Superior temporal gyrus (tissue), 1 donor: ENCODE data around the gene TNS1.
A peak's percentile ranks its signal among the peaks of the same experiment; 100 is the strongest.

Experiments used
- DNase-seq: peaks from one replicate; pipeline ENCODE4 v3.0.0-alpha.2; 2016; ENCODE audit errors: extremely low spot score

Gene TNS1

DNA sequence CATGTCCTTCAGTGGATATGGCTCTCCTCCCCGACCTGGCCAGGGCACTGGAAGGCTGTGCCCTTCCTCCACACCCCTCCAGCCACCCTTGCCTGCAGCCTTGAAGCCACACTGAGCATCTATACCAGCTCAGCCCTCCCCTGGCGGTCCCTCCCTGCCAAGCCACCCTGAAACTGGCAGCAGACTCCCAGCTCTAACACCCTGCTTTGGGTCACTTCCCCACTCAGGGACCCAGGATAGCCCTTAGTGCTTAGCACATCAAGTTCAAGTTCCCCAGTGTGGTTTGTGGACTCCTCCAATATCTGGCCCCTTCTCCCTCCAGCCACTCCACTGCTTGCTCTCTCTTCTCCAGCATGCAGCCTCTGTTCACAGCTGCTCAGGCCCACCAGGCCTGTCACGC is 89.4 kb downstream of the TNS1 start:
- no peak for DNase-seq

DNA sequence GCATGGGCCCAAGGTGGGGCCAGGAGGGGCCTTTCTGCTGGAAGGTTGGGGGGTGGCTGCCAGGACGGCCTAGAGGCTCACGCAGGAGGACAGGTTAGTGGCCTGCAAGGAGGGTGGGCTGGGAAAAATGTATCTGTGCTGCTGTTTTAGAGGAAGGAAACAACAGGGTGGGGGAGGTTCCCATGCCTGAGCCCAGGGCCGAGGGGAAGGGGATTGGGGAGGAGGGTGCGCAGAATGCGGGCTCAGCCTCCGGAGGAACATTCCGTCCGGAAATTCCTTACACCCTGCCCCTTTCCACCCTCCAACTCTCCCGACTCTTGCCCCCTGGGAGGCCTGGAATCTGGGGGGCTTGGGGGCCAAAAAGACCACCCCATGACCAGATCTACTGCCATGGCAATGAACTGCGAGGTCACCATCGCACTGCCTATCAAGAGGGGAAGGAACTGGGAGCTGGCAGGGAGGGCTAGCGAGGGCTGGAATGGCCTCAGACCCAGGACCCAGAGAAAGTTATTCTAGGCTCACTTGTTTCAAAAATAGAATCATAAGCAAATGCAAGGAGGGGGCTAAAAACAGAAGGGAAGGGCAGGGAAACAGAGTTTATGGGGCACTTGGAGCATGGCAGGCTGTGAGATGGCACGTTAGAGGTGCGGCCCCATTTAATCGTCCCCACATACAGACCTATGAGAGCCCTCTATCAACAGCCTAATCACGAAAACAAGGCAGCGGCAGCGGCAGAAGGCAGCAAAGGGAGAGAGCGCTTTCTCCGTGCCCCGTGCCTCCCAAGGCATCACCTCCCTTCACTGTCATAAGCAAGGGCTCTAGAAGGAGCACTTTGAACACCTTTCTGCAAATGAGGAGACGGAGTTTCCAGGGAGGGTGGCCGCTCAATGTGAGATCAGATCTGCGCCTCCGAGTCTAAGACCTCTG is 90.4 kb downstream of the TNS1 start:
- DNase-seq: no peak

DNA sequence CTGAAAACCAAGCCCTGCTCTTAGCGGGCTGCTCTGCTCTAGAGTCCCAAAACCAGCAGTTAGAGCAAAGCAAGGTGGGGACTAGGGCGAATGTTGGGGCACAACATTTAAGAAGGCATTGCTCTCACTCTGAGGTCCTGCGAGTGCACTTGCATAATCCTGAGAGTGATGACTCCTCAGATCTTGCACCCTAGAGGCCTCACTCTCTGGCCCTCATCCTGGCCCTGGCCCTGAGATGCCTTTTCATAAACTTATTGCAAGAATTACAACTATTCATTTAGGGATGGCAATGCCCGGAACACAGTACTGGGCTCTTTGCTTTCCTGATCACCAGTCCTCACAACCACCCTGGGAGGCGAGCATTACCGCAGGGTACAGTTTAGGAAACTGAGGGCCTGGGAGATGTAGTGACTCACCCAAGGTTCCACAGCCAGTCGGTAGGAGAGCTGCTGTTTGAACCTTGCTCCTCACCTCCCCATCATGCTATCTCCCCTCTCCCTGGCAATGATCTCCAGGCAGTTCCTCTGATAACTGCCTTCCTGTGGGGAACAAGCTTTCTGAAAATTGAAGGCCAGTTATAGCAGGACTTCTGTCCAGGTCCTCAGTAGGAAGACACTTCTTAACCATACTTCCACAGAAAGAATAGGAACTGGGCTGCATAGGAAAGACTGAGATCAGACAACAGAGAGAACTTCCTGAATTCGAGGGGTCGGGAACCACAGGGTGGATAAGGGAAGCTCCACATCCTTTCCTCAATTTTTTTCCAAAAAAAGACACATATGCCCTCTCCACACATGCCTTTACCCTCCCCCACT is 91.3 kb downstream of the TNS1 start:
- no peak for DNase-seq

DNA sequence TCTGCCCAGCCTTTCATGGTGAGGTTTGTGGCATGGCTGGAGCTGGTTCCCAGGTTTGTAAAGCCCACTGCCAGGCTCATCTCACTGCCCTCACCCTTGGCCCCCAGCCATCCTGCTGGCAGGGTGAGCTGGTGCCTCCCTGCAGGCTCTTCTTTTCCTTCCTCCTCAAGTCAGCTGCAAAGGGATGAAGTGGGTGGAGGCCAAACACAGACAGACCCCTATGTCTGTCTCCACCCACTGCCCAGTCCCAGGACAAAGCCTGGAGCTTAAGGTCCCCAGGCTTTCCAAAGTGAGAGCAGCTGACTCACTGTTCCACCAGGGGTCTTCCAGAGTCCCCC is 92.0 kb downstream of the TNS1 start:
- no peak for DNase-seq

DNA sequence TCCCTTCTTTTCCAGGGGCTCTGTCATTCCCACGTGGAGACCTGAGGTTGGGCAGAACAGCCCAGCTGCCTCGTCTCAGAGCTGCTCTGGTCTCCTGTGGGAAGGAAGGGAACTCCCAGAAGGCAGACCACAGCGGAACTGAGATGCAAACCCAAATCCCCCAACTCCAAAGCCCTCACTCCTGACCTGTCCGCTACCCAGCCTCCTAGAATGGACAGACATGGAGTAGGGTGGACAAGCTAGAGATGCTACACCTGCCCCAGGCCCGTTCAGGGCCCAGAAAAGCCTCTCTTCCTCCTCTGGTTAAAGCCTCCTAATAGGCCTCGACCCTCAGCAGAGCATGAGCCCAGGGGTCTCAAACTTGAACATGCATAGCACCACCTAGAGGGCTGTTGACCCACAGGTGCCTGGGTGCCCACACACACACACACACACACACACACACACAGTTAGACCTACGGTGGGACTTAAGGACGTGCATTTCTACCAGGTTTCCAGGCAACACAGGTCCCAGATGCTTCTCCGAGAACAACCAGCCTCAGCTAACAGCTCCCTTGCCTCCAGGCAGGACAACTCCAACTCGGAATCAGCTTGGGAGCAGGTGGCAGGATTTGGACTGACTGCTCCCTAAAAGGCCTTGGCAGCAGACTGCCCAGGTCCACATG is 93.5 kb downstream of the TNS1 start:
- no peak for DNase-seq

DNA sequence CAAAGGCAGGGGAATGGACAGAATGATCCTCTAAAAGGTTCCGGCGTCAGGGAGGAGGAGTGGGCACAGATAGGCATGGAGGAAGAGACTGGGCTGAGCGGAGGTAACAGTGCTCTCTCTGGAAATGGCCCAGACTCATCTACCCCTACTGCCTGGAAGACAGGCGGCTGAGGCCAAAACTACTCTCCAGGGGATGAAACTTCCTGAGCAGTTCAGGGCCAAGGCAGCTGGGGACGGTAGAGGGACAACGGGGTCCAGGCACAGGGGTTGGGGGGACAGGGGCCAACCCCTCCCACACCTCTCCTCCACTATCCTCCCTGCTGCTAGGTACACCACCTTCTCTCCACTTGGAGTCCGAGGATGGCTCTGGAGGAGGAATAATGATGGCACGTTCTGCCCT is 94.3 kb downstream of the TNS1 start:
- no peak for DNase-seq

DNA sequence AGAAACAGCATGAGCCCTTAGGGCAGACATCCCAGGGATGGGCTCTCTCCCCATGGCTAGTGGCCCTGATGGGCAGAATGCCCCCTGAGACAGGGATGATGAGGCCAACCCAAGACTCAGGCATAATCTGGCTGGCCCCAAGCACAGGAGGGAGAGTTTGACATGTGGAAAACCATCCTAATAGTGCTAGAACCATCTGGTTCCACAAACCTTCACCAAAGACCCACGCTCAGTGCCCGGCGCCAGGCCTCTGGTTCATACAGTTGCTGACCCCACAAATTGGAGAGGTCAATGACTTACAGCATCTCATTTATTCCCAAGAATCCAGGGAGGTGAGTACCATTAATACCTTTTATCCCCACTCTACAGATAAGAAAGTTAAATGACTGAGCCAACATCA is 95.5 kb downstream of the TNS1 start:
- DNase-seq: no peak

DNA sequence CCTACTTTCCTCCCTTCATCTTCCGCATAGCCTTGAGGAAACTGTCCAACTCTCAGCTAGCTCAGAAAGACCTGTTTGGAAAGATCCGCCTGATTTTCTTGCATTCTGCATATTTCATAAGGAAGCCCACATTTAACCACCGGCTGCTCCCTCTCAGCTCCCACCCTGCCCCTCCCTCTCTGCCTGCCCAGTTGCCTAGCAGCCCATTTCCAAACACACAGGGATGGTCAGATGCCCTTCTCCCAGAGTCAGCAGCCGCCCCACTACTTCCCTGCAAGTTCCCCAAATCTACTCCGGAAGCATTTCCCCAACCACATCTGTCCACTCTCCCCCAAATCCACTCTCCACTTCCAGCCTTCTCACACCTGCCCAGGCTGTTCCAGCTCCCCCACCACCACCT is 96.0 kb downstream of the TNS1 start:
- DNase-seq: no peak

DNA sequence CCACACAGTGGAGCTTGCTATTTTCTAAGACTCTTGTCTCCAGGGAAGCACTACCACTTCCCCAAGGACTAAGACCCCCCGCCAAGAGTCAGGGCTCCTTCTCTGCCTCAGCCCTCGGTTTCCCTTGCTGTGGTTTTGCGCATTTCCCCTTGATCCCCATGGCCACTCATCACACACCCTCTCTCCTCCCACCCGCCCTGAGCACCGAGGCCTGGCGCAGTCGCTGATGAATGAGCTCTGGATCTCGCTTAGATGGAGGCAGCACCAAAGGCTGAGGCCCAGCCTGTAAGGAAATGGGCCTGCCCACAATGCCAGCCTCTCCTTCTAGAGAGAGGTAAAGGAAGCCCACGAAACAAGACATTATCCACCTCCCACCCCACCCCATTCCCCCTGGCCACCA is 96.9 kb downstream of the TNS1 start:
- DNase-seq: no peak

DNA sequence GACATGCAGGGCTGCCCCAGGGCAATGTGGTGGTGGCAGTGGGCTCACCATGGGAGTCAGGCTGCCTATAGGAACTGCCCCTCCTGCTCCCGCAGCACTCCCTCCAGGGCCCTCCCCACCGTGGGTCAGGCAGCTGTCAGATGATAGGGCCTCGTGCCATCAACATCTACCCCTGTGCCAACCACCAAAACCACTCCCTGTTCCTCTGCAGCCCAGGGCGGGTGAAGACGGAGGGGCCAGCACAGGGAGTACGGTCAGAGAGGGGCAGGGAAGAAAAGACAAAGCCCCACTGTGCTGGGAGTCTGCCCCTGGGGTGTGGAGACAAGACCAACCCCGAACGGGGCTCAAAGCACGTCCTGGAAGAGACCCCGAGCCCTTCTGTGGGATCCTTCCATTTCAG is 97.4 kb downstream of the TNS1 start:
- DNase-seq: peak; percentile 70

DNA sequence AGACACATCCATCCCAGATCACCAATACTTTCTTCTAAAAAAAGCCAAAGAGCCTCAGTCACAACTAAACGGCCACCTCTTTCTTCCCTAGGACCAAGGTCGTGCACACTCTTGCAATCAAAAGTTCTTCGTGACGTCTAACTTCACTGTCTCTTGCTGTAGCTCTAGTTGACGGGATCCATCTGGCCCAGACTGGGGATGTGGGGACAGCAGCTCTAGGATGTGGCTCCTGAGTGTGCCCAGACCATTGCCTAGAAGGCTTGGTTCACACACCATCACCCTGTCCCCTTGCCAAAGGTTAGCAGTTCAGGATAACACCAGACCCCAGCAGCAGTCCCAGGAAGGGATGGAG is 98.2 kb downstream of the TNS1 start:
- no peak for DNase-seq

DNA sequence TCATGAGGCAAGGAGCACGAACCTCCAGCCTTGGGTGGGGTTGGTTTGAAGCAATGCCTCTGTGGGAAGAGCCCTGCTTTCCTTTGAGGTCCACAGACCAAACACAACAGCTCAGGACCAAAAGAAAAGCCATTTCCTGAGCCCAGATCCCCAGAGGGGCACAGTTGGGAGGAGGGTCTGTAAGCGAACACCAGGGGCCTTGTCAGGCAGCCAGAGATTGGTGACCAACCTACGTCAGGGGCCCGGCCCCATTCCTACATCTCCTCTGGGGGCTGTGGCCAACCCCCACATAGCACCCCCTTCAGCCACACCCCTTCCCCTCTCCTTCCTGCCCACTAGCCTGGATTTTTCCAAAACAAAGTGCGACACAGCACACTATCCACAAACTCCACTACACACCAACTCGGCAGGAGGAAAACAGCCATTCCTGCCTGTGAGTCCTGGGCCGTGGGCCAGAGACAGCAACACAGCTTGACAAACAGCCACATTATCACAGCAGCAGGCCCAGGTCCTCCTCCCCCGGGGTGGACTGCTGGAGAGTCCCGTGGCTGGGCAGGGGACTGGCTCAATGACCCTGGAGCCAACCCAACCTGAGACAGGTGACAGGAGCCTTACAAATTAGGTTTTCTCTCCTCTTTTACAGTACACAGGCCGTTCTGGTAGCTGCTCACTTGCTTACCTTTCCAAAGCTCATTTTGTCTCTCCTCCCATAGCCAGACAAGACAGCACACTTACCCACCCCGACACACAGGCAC is 98.8 kb downstream of the TNS1 start:
- DNase-seq: peak; percentile 50

DNA sequence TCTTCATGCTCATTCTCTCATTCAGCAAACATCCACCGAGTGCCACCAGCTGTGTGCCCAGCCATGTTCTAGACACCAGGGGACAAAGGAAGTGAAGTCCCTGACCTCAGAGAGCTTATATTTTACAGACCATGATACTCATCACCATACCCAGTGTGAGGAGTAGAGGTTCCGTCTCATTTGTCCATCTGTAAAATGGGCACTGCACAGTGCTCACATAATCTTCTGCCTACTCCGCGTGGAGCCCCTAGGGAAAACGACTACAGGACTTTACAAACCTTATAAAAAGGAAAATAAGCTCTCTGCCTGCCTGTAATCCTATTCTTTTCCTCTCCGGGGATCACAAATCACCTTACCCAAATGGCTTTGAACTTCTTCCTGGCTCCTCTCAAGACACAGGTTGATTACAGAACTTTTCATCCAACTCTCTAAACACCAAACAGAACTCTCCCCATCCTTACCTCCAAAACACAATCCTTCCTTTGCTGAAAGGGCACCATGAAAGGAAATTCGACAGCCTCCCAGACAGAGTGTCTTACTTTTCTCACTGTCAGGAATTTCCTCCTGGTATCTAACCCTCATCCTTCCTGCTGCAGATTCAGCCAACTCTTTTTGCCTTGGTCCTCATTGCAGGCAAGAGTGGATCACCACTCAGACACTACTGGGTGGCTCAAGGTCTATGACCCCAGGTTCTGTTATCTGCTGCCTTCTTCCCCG is 99.5 kb downstream of the TNS1 start:
- no peak for DNase-seq

DNA sequence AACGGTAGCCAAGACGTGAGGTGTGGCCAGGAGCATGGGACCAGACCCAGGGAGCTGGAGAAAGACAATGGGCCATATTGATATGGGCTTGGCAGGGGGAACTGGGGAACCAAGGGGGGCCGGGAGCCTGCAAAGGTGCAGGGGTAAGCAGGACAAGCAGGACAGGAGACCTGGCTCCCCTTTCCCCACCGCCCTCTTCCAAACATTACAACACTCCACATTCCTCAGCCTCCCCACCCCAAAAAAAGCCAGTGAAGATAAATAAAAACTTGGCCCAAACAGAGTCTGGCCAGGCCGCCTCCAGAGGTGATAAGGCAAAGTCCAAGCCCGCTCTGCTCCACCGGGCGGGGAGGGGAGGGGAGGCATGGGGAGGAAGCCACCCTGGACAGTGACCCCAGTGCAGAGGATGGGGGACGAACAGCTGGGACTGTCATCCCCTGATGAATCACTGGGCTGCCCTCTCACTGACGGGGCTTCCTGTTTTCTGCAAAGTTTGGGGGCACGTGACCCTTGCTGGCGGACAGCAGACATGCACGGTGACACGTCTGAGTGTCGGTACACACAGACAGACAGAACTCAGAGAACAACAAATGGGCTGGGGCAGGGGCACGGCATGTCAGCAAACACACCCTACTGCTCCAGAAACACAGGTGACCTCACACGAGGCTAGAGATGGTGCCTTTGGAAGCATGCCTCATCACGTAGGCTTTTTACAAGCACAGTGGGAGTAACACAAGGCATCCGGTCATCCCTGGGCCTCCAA is 100.2 kb downstream of the TNS1 start:
- DNase-seq: no peak

DNA sequence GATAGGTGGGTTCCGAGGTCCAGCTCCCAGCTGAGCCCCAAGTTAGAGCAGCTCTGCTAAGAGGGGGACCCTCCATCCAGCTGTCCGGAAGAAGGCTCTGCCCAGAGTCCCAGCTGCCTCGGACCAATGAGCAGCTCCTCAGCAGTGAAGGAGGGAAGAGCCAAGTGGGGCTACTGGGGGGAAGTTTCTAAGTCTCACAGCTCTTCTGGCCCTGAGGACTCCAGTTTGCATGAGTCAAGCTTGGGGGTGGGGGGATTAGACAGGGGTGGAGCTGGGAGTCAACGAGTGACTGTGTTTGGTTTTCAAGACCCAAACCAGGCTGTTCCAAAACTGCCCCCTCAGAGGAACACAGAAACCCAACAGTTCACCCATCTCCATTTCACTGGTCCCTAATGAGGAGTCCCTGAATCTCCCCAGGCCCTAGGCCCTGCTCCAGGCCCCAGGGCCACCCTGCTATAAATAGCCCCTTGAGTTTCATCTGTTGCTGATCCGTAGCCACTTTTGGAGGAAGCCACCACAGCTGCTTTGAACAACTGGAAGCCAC is 100.9 kb downstream of the TNS1 start:
- DNase-seq: no peak

DNA sequence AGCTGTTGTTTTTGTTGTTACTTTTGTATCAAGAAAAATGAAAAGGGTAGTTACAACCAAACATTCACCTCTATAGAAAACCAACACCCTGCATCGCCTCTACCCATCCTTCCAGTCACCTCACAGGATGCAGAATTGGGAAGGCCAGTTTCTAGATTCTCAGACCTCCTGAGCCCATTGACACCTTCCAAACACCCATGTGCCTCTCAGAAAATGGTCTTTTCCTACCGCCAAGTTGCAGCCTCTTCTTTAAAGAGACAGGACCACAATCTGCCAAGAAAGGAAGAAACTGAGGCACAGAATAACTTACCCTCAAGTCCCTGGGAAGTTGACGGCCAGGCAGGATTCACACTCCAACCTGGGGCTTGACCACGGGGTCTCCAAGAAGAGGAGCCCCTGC is 101.4 kb downstream of the TNS1 start:
- no peak for DNase-seq

DNA sequence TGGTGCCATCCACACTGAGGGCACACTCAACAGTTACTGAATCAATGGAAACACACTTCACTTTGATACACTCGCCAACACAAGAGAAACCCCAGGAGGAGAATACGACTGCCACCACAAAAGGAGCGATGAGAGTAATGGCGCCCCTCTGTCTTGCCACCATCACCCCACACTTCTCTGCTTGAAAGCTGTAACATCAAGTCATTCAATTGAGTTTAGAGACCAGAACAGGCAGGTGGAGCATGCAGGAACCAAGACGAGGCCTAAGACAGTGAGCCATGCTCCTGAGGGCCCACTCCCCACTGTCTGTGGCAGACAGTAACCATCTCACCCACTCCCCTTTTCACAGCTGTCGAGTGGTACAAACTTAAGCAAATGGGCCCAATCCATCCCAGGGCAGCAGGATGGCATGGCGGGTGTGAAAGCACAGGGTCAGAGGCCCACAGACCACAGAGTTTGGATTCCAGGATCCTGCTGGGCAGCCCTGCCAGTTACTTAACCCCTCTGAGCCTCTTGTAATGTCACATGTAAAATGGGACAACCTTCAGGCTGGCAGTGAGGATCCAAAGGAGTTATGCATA is 101.9 kb downstream of the TNS1 start:
- no peak for DNase-seq

DNA sequence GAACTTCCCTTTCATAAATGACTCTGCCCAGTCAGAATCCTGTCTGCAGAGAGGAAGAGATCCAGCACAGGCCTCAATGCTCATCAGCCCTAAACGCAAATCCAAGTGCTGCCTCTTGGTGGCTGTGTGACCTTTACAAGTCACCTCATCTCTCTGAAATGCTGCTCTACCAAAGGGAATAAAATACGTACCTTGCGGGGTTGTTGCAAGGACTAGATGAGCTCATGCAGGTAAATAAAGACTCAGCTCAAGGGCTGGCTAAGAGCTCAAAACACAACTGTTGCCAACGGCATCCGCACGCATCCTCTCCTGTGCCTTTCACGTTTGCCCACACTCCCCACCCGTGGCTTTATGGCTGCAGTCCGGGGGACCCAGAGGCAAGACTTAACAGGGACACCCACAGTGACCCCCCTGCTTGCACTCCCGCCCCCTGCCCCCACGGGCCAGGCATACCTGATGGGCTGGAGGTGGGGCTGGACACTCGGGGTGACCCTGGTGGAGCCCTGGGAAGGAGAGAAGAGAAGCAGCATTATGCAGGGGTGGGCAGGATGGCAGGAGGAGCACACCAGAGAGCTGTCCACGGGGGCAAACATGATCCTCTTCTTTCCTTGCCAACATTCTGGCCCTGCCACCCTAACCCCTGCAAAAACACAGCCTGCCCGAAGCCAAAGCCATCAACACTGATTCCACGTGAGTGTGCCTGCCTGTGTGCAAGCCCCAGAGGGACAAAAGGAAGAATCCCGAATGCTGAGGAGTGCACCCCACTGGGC is 102.6 kb downstream of the TNS1 start:
- DNase-seq: no peak
